ENCODE measurements around the gene LSM6. TPM values are rescaled to one million over a fixed set of nuclear protein-coding genes. Genes with fewer than 3 reads are reported as not detected.

The LSM6 gene
- total RNA-seq, 3 donors from 2014 or later, result 18.9 to 27.1 (median 22.2) TPM

DNA sequence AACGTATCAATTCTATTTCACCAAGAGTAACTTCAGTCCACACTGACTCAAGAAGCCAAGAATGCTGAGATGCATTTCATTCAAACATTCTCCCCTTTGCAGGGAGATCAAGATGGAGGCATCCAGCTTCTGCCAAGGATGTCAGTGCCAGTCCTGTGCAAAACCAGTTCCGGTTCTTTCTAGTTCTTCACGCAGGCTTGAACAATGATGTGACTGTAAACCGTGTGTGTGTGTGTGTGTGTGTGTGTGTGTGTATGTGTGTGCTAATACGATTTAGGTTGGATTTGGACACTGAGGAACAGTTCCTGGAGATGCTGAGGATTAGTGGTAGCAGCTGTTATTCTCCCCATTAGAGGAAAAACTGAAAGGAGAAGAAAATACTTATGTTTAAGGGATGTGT is 38.7 kb downstream of the LSM6 start, which contains the start of gene REELD1:
REELD1 (plus strand) TSS at position 301 of the 400 bp plus-strand sequence. CDS start 2,415 bp downstream, outside the sequence.
- Histone ChIP-seq H3K9me3 (no peaks in the 10 kb centered on the region), H3K4me1 (ENCODE audit: low read depth) (no peaks in the 10 kb centered on the region), H3K36me3 (ENCODE audit: low read depth) (no peaks in the 10 kb centered on the region), H3K4me3 (no peak within 1 kb of the TSS)
- TF ChIP-seq, protein P1, sequence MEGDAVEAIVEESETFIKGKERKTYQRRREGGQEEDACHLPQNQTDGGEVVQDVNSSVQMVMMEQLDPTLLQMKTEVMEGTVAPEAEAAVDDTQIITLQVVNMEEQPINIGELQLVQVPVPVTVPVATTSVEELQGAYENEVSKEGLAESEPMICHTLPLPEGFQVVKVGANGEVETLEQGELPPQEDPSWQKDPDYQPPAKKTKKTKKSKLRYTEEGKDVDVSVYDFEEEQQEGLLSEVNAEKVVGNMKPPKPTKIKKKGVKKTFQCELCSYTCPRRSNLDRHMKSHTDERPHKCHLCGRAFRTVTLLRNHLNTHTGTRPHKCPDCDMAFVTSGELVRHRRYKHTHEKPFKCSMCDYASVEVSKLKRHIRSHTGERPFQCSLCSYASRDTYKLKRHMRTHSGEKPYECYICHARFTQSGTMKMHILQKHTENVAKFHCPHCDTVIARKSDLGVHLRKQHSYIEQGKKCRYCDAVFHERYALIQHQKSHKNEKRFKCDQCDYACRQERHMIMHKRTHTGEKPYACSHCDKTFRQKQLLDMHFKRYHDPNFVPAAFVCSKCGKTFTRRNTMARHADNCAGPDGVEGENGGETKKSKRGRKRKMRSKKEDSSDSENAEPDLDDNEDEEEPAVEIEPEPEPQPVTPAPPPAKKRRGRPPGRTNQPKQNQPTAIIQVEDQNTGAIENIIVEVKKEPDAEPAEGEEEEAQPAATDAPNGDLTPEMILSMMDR (IDR thresholded peaks at IDR 0.05), result no peak
- intact Hi-C loops (cut with DNase I, micrococcal nuclease), result no loop called here
- no peak for ATAC-seq
- no peak for DNase-seq

DNA sequence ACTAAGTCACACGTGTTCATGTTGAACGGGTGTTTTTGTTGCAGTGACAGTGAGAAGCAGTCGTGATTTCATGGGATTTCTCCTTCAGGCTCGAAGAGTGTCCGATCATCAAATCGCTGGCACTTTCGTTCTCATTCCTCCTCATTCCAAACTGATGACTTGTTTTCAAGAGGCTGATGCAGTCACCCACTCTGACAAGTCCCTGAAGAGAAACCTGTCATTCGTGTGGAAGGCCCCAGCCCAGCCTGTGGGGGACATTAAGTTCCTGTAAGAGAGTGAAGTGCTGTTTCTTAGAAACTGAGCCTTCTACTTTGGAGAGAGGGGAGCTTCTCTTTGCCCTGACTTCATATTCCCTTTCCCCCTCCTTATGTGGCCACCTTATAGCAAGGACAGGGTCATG is 46.8 kb downstream of the LSM6 start:
- TF ChIP-seq, protein P1 (IDR thresholded peaks at IDR 0.05), result no peak
- no peak for DNase-seq
- H3K9me3 ChIP-seq, result no peaks in the 10 kb centered on the region
- H3K36me3 ChIP-seq (ENCODE audit: low read depth), result no peaks in the 10 kb centered on the region
- H3K4me3 ChIP-seq, result no peak overlapping the region
- ATAC-seq, result no peak
- intact Hi-C loops (cut with DNase I, micrococcal nuclease), result no loop called here
- H3K4me1 ChIP-seq (ENCODE audit: low read depth), result no peaks in the 10 kb centered on the region

DNA sequence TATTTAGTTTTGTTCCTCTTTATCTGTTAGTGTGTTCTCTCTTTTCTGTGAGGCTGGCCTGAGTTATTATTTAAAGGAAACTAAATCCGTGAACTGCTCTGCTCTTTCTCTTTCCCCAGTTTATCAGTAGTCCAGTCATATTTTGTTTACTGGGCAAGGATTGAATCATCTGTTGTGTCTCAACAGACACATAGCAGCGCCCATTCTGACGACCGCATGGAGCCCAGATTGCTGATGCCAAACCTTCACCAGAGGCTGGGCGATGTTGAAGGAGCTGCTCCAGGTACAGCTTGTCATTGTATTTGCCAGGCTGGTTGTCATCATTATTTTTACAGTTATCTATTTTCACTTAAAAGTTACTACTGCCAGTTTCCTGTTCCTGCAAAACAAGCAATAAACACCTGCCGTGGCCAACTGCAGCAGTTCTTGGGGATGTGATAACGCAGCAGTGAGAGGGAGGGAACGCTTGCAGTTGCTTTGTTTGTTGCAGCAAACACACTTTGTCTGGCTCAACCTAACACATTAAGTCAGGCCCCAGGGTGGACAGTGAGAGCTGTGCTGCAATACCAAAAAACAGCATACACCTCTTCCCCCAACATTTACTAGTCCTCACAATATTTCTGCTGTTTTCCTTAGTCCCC is 48.9 kb downstream of the LSM6 start:
- no peaks in the 10 kb centered on the region for H3K4me1 ChIP-seq (ENCODE audit: low read depth)
- intact Hi-C loops (cut with DNase I, micrococcal nuclease), result no loop called here
- no peak overlapping the region for H3K4me3 ChIP-seq
- ATAC-seq (peak; percentile 22), DNase-seq (no peak)
- TF ChIP-seq, protein P1 (IDR thresholded peaks at IDR 0.05), result no peak
- no peaks in the 10 kb centered on the region for H3K9me3 ChIP-seq
- no peaks in the 10 kb centered on the region for H3K36me3 ChIP-seq (ENCODE audit: low read depth)

DNA sequence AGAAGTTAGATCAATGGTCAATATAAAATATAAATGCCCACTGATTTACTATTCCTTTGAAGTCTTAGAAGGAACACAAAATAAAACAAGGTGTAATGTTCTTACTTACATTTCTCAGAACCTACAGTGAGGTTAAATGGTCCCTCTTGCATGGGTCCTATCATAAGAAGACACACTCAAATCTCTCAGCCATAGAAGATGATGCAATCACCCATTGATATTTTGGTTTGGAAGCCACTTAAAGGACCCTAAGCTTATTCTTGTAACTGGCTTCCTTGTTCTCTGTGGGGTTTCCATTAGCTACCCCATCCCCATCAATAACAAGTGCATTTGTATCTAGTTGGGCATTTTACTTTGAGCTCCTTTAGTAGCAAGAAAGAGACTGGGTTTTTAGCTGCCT is 53.9 kb downstream of the LSM6 start:
- TF ChIP-seq, protein P1 (IDR thresholded peaks at IDR 0.05), result no peak
- Histone ChIP-seq H3K36me3 (ENCODE audit: low read depth) (no peaks in the 10 kb centered on the region), H3K4me1 (ENCODE audit: low read depth) (no peaks in the 10 kb centered on the region), H3K9me3 (no peaks in the 10 kb centered on the region), H3K4me3 (no peak overlapping the region)
- DNase-seq (no peak), ATAC-seq (no peak)
- intact Hi-C loops (cut with DNase I, micrococcal nuclease), result no loop called here

DNA sequence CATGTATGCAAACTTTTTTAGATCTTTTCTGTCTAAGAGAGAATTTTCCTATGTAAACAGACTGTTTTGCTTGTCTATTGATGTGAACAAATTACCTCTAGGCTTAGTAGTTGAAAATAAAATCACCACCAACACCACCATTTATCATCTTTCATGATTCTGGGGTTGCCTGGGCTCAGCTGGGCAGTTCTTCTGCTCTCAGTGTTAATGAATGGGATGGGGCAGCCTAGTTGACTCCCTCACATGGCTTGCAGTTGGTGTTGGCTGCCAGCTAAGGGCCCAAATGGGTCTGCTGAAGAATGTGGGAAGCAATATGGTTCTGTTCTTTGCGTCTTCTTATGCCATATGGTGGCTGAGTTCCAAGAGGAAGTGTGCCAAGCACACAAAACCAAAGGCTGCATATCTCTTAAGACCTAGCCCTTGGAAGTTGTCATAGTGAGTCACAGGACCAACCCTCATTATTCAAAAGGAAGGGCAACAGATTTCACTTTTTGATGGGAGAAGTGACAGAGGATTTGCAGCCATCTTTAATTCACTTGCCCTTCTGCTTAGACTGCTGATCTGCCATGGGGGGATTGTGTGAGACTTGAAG is 56.7 kb downstream of the LSM6 start:
- intact Hi-C loops (cut with DNase I, micrococcal nuclease), result no loop called here
- no peaks in the 10 kb centered on the region for H3K36me3 ChIP-seq (ENCODE audit: low read depth)
- H3K4me1 ChIP-seq (ENCODE audit: low read depth), result no peaks in the 10 kb centered on the region
- no peaks in the 10 kb centered on the region for H3K9me3 ChIP-seq
- TF ChIP-seq, protein P1 (IDR thresholded peaks at IDR 0.05), result no peak
- H3K4me3 ChIP-seq, result no peak overlapping the region
- ATAC-seq (peak; percentile 83), DNase-seq (no peak)
